HCT116 (cell line): Measurements from ENCODE around the gene SIVA1. TPM values are rescaled to one million over a fixed set of nuclear protein-coding genes. Genes with fewer than 3 reads are reported as not detected.

ENCODE experiments used
- ATAC-seq: fragments of 200-7000 bp; cut with Tn5 transposase; 2 replicates; pipeline ENCODE4 v1.9.1; 2020; ENCODE audit warnings: mild to moderate bottlenecking, moderate library complexity
- BruUV-seq: library from RNA; stranded (reverse); fragments of 400-500 nt; replicated peaks from 2 replicates; lab custom pipeline; 2021; lab: Mats Ljungman, UMichigan
- CTCF ChIA-PET: fragments of 300-600 bp; sonication (Branson Sonifier 250); formaldehyde crosslinking; loops from one replicate; lab custom pipeline; 2021; ENCODE audit warnings: antibody characterized with exemption; lab: Charles Lee
- POLR2A ChIA-PET: fragments of 300-600, 350-600 bp; sonication (Branson Sonifier 250); formaldehyde crosslinking; loops from one replicate; lab custom pipeline; 2021; ENCODE audit warnings: antibody characterized with exemption; lab: Charles Lee
- RAD21 ChIA-PET, 2 experiments: fragments of 300-600 bp; sonication (Branson Sonifier 250); formaldehyde crosslinking; loops; one replicate each; lab custom pipeline; 2023; ENCODE audit warnings: low total read pairs in 2 of 2; ENCODE audit not compliant: uncharacterized antibody in 2 of 2, unreplicated experiment in 2 of 2, low non-redundant PET in 1 of 2; lab: Charles Lee
- DNase-seq: peaks from one replicate; pipeline ENCODE4 v3.0.0-alpha.2; 2010; ENCODE audit warnings: low read depth, low spot score
- H2AFZ ChIP-seq: fragments of 200-600 bp; shearing (Covaris generic), sonication (generic); 2 replicates; pipeline ENCODE4 v1.6.1; 2017; ENCODE audit warnings: low read depth, mixed run types, mixed read lengths, antibody characterized with exemption, low read length; ENCODE audit not compliant: poor library complexity, severe bottlenecking
- H3K27ac ChIP-seq: 2 replicates; pipeline ENCODE4 v1.5.1; 2012; ENCODE audit warnings: low read depth, low read length
- H3K27me3 ChIP-seq: fragments of 200-600 bp; sonication (generic); 2 replicates; pipeline ENCODE4 v1.6.1; 2016; ENCODE audit warnings: mixed run types, low read length, mixed read lengths; ENCODE audit not compliant: insufficient read depth
- H3K36me3 ChIP-seq, 2 experiments: fragments of 200-500 bp in 1 of 2; fragments of 200-600 bp in 1 of 2; sonication (Bioruptor generic) in 1 of 2; sonication (generic) in 1 of 2; 2 replicates each; pipeline versions ENCODE4 v1.5.1 to v1.6.1; 2014 to 2016; ENCODE audit warnings: low read length in 2 of 2, inconsistent platforms in 1 of 2, mixed read lengths in 1 of 2, mixed run types in 1 of 2; ENCODE audit not compliant: insufficient read depth in 2 of 2, control insufficient read depth in 1 of 2
- H3K4me1 ChIP-seq, 2 experiments: fragments of 200-600 bp in 1 of 2; sonication (generic) in 1 of 2; 2 replicates each; pipeline versions ENCODE4 v1.5.1 to v1.6.1; 2012 to 2017; ENCODE audit warnings: low read length in 2 of 2, inconsistent platforms in 1 of 2, mild to moderate bottlenecking in 1 of 2, mixed read lengths in 1 of 2, mixed run types in 1 of 2, moderate library complexity in 1 of 2; ENCODE audit not compliant: insufficient read depth in 2 of 2, control insufficient read depth in 1 of 2
- H3K4me2 ChIP-seq: fragments of 200-600 bp; sonication (generic); 2 replicates; pipeline ENCODE4 v1.6.1; 2017; ENCODE audit warnings: mixed run types, low read length, mixed read lengths
- H3K4me3 ChIP-seq, 2 experiments: fragments of 200-600 bp in 1 of 2; sonication (generic) in 1 of 2; replicated peaks in 1 of 2; 2 replicates each; pipeline ENCODE4 v1.5.1; 2011 to 2016; ENCODE audit warnings: low read length in 2 of 2, control low read depth in 1 of 2, low read depth in 1 of 2, mild to moderate bottlenecking in 1 of 2, mixed read lengths in 1 of 2, mixed run types in 1 of 2
- H3K79me2 ChIP-seq: fragments of 200-600 bp; sonication (generic); 2 replicates; pipeline ENCODE4 v1.6.1; 2017; ENCODE audit warnings: mild to moderate bottlenecking, mixed run types, low read length, moderate library complexity, mixed read lengths; ENCODE audit not compliant: insufficient read depth
- H3K9ac ChIP-seq: fragments of 200-600 bp; sonication (generic); 2 replicates; pipeline ENCODE4 v1.6.1; 2016; ENCODE audit warnings: low read length, mixed read lengths
- H3K9me2 ChIP-seq: fragments of 200-600 bp; sonication (generic), shearing (Covaris generic); 2 replicates; pipeline ENCODE4 v1.6.1; 2017; ENCODE audit warnings: mixed run types, mild to moderate bottlenecking, moderate library complexity; ENCODE audit not compliant: insufficient read depth
- H3K9me3 ChIP-seq, 2 experiments: fragments of 200-500 bp in 1 of 2; fragments of 200-600 bp in 1 of 2; sonication (Bioruptor generic) in 1 of 2; sonication (generic) in 1 of 2; 2 replicates each; pipeline ENCODE4 v1.6.1; 2014 to 2017; ENCODE audit warnings: low read length in 2 of 2, mixed read lengths in 2 of 2, inconsistent platforms in 1 of 2, low read depth in 1 of 2, mild to moderate bottlenecking in 1 of 2, mixed run types in 1 of 2, moderate library complexity in 1 of 2; ENCODE audit not compliant: control insufficient read depth in 1 of 2, insufficient read depth in 1 of 2
- H4K20me1 ChIP-seq: fragments of 200-600 bp; sonication (generic), shearing (Covaris generic); 2 replicates; pipeline ENCODE4 v1.6.1; 2017; ENCODE audit warnings: mixed run types, mild to moderate bottlenecking, moderate library complexity; ENCODE audit not compliant: insufficient read depth
- EGR1 ChIP-seq: IDR thresholded peaks from 2 replicates; pipeline ENCODE4 v1.6.1; 2012; ENCODE audit warnings: low read depth
- POLR2AphosphoS5 ChIP-seq: IDR thresholded peaks from 2 replicates; pipeline ENCODE4 v1.6.1; 2011; ENCODE audit warnings: mild to moderate bottlenecking, low read depth, low read length, moderate library complexity
- TCF7L2 ChIP-seq: IDR thresholded peaks from 2 replicates; pipeline ENCODE4 v1.7.0; 2011; ENCODE audit warnings: borderline replicate concordance, inconsistent platforms; ENCODE audit not compliant: insufficient read depth, insufficient read length; ENCODE audit errors: extremely low read depth
- ZFX ChIP-seq: fragments of 450-650 bp; IDR thresholded peaks from 2 replicates; pipeline ENCODE4 v1.6.1; 2017
- ZNF274 ChIP-seq: fragments of 200-500 bp; sonication (Bioruptor generic); IDR thresholded peaks from 2 replicates; pipeline ENCODE4 v1.6.1; 2014; ENCODE audit warnings: mild to moderate bottlenecking, low read depth, low read length, inconsistent platforms
- intact Hi-C: fragments of 100-400 bp; cut with micrococcal nuclease; formaldehyde crosslinking; loops from 2 replicates; pipeline ENCODE4 v1.10.0; 2022
- total RNA-seq: library from RNA; stranded (reverse); gene quantifications from one replicate; pipeline ENCODE4 v1.2.1, GENCODE V29; 2021; ENCODE audit not compliant: unreplicated experiment

Gene SIVA1
- total RNA-seq, 1 experiment from 2014 or later: 141 TPM

DNA sequence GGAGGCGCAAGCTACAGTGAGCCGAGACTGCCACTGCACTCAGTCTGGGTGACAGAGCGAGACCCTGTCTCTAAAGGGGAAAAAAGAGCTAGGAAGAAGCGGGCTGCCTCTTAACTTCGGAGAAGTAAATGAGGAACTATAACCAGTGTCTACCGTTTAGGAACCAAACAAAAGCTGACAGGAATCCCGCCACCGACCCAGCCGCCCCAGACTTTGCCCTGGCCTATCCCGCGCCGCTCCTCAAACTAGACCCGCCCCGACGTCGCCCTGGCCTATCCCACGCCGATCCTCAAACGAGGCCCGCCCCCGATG is 568 bp upstream of the SIVA1 start:
- ChIA-PET RAD21 (interaction anchor here in 1 of 2 experiments (0.8 kb wide), 1 partner anchor 16 kb away, joined by 3 read pairs; no protein-coding TSS in a partner anchor), CTCF (interaction anchor here (1.0 to 1.8 kb wide), 7 partner anchors 14 to 293 kb away, joined by 3 to 11 read pairs (median 5); partner anchors contain the start of gene ADSS1), POLR2A (interaction anchor here (0.8 to 1.4 kb wide), 10 partner anchors 13 to 221 kb away, joined by 3 to 7 read pairs (median 4); partner anchors contain the start of gene ZBTB42)
- ATAC-seq: no peak
- Histone ChIP-seq H3K4me1 (peaks cover 23 to 35% of the 10 kb centered on the region in 2 experiments), H3K4me3 (peak overlapping the region; percentile 43 to 99), H3K4me2 (peak overlapping the region; percentile 81), H3K27ac (peak overlapping the region; percentile 76), H3K9ac (peak overlapping the region; percentile 68), H3K79me2 (peaks cover 44% of the 10 kb centered on the region), H3K9me2 (no peaks in the 10 kb centered on the region), H4K20me1 (no peaks in the 10 kb centered on the region), H3K9me3 (no peaks in the 10 kb centered on the region), H2AFZ (no peak overlapping the region), H3K27me3 (no peaks in the 10 kb centered on the region), H3K36me3 (peaks cover 14 to 18% of the 10 kb centered on the region in 2 experiments; a peak in 3 of 4 replicates)
- BruUV-seq: no TSS peak
- intact Hi-C loops: no loop called here
- DNase-seq: no peak
- no peak for TF ChIP-seq EGR1
- no peak for TF ChIP-seq TCF7L2
- TF ChIP-seq POLR2AphosphoS5: peak; percentile 28
- no peak for TF ChIP-seq ZNF274

GRCh38 chr14:104753528-104754212 is 723 bp downstream of the SIVA1 start:
- no peak for ATAC-seq
- H3K79me2 ChIP-seq: peaks cover 53% of the 10 kb centered on the region
- H3K9ac ChIP-seq: peak overlapping the region; percentile 100
- ChIA-PET CTCF (interaction anchor here (1.1 to 1.8 kb wide), 5 partner anchors 13 to 292 kb away, joined by 5 to 11 read pairs (median 6); no protein-coding TSS in a partner anchor), RAD21 (no interaction called here), POLR2A (interaction anchor here (0.6 to 1.6 kb wide), 5 partner anchors 13 to 219 kb away, joined by 3 to 7 read pairs (median 4); no protein-coding TSS in a partner anchor)
- H3K27me3 ChIP-seq: no peaks in the 10 kb centered on the region
- no peaks in the 10 kb centered on the region for H3K9me2 ChIP-seq
- DNase-seq: no peak
- BruUV-seq: TSS peak; percentile 61
- H3K36me3 ChIP-seq: peaks cover 14 to 21% of the 10 kb centered on the region in 2 experiments; a peak in 3 of 4 replicates
- peak overlapping the region; percentile 97 to 99 for H3K4me3 ChIP-seq
- no peaks in the 10 kb centered on the region for H4K20me1 ChIP-seq
- H2AFZ ChIP-seq: no peak overlapping the region
- H3K4me1 ChIP-seq: peaks cover 23 to 34% of the 10 kb centered on the region in 2 experiments
- H3K27ac ChIP-seq: peak overlapping the region; percentile 90
- no peaks in the 10 kb centered on the region for H3K9me3 ChIP-seq
- intact Hi-C loops: no loop called here
- peak overlapping the region; percentile 99 for H3K4me2 ChIP-seq
- TF ChIP-seq ZFX (peak; percentile 54; the same call in 1 of the 2 replicates), ZNF274 (no peak)
